ENCODE measurements around the gene CAPN11. TPM values are rescaled to one million over a fixed set of nuclear protein-coding genes. Genes with fewer than 3 reads are reported as not detected.
"Not testable (repeated sequence)": the region's sequence is repeated elsewhere in the genome, so short reads cannot be mapped to it uniquely, and the experiment has no call there.

The CAPN11 gene
- total RNA-seq, 1 donor from 2014 or later, result 0.72 TPM

- DNase-seq, result no peak
Observed at GRCh38 chr6:44228433-44228832, 69.8 kb downstream of the CAPN11 start.

GRCh38 chr6:44228836-44229235 lies 70.2 kb downstream of the CAPN11 start:
- no peak for DNase-seq

- DNase-seq, result no peak
Observed at GRCh38 chr6:44229376-44230033, 70.9 kb downstream of the CAPN11 start.

- DNase-seq, result no peak
Observed at GRCh38 chr6:44230034-44230675, 71.5 kb downstream of the CAPN11 start.

GRCh38 chr6:44231426-44231825 lies 72.8 kb downstream of the CAPN11 start:
- DNase-seq, result not testable (repeated sequence)

- DNase-seq, result no peak
Observed at GRCh38 chr6:44232676-44233566, 74.3 kb downstream of the CAPN11 start.

GRCh38 chr6:44233567-44234100 lies 75.0 kb downstream of the CAPN11 start:
- DNase-seq, result no peak

Small RNAs within 50 kb of the gene (small RNA-seq; reads per million reads assigned to genes)
- gene RN7SL811P (ENCODE audit: low replicate concordance), result not detected

Other genes starting within 250 kb of the CAPN11 start
- 32.3 TPM for gene MRPL14, start 31.4 kb upstream of the CAPN11 start, total RNA-seq
- gene TMEM63B, start 31.3 kb upstream of the CAPN11 start, total RNA-seq, result 18.1 TPM
- gene MYMX, start 58.1 kb downstream of the CAPN11 start, total RNA-seq, result 9.1 TPM
- 49.5 TPM for gene SLC29A1, start 64.8 kb downstream of the CAPN11 start, total RNA-seq
- 631 TPM for gene HSP90AB1, start 88.3 kb downstream of the CAPN11 start, total RNA-seq
- 37.3 TPM for gene SLC35B2, start 98.7 kb downstream of the CAPN11 start, total RNA-seq
- gene NFKBIE, start 106.7 kb downstream of the CAPN11 start, total RNA-seq, result 8.1 TPM
- under 0.01 TPM for gene TMEM151B, start 111.6 kb downstream of the CAPN11 start, total RNA-seq
- gene AARS2, start 154.5 kb downstream of the CAPN11 start, total RNA-seq, result 19.6 TPM
- not detected for gene SPATS1, start 183.8 kb downstream of the CAPN11 start, total RNA-seq
- 38.5 TPM for gene CDC5L, start 228.9 kb downstream of the CAPN11 start, total RNA-seq

All from tongue (tissue), 3 donors.